Nephron progenitor cell (in vitro differentiated cells): ENCODE measurements around the gene CHGA.

Source experiments
- DNase-seq: peaks from one replicate; pipeline ENCODE4 v3.0.0; 2021
- H3K27ac Mint-ChIP-seq: 2 replicates; pipeline ENCODE4 v1.8.0; 2021; ENCODE audit warnings: mild to moderate bottlenecking, moderate library complexity, mixed read lengths
- H3K27me3 Mint-ChIP-seq: 2 replicates; pipeline ENCODE4 v1.8.0; 2021; ENCODE audit warnings: mild to moderate bottlenecking, low read depth, mixed read lengths; ENCODE audit not compliant: poor library complexity
- H3K36me3 Mint-ChIP-seq: 2 replicates; pipeline ENCODE4 v1.8.0; 2021; ENCODE audit warnings: low read depth, mixed read lengths
- H3K4me1 Mint-ChIP-seq: 2 replicates; pipeline ENCODE4 v1.8.0; 2021; ENCODE audit warnings: mixed read lengths
- H3K4me3 Mint-ChIP-seq: 2 replicates; pipeline ENCODE4 v1.8.0; 2021; ENCODE audit warnings: mild to moderate bottlenecking, moderate library complexity, mixed read lengths
- H3K9me3 Mint-ChIP-seq: 2 replicates; pipeline ENCODE4 v1.8.0; 2021; ENCODE audit warnings: mild to moderate bottlenecking, moderate library complexity, mixed read lengths
- TF ChIP-seq, protein P1 (sequence below): fragments of 200-600 bp; sonication (generic); IDR thresholded peaks from 2 replicates; pipeline ENCODE4 v1.5.0; 2021; ENCODE audit warnings: antibody characterized with exemption

Gene CHGA

DNA sequence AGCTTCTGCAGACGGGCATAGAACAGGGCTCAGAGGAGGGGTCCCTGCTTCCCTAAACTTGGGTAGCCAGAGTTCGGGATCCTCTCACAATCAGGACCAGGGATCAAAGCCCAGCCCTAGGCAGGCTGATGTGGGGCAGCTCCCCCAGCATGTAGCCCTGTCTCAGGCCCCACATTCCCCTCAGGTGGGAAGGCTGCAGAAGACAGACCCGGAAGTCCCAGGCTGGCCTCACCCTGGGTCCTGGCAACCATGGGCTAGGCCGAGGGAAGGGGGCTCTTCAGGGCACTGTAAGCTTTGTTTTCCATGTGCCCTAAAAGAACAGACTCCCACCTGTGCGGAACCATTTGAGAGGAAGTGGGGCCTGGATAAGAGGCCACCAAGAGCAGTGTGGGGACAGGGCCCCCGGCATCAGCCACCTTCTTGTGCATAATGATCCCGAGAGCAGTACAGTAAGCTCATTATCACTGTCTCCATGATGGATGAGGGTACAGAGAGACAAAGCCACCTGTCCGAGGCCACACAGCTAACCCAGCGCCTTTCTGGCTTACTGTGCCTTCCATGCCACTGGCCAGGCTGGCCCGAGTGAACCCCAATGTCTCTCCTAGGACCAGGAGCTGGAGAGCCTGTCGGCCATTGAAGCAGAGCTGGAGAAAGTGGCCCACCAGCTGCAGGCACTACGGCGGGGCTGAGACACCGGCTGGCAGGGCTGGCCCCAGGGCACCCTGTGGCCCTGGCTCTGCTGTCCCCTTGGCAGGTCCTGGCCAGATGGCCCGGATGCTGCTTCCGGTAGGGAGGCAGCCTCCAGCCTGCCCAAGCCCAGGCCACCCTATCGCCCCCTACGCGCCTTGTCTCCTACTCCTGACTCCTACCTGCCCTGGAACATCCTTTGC is 11.5 kb downstream of the CHGA start:
- no peak overlapping the region for H3K27ac Mint-ChIP-seq
- no peak overlapping the region for H3K4me3 Mint-ChIP-seq
- peaks cover 14% of the 10 kb centered on the region for H3K4me1 Mint-ChIP-seq
- H3K27me3 Mint-ChIP-seq, result peaks cover 2% of the 10 kb centered on the region
- no peaks in the 10 kb centered on the region for H3K36me3 Mint-ChIP-seq
- no peak for DNase-seq
- H3K9me3 Mint-ChIP-seq, result no peaks in the 10 kb centered on the region
- TF ChIP-seq, protein P1, sequence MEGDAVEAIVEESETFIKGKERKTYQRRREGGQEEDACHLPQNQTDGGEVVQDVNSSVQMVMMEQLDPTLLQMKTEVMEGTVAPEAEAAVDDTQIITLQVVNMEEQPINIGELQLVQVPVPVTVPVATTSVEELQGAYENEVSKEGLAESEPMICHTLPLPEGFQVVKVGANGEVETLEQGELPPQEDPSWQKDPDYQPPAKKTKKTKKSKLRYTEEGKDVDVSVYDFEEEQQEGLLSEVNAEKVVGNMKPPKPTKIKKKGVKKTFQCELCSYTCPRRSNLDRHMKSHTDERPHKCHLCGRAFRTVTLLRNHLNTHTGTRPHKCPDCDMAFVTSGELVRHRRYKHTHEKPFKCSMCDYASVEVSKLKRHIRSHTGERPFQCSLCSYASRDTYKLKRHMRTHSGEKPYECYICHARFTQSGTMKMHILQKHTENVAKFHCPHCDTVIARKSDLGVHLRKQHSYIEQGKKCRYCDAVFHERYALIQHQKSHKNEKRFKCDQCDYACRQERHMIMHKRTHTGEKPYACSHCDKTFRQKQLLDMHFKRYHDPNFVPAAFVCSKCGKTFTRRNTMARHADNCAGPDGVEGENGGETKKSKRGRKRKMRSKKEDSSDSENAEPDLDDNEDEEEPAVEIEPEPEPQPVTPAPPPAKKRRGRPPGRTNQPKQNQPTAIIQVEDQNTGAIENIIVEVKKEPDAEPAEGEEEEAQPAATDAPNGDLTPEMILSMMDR, result no peak

DNA sequence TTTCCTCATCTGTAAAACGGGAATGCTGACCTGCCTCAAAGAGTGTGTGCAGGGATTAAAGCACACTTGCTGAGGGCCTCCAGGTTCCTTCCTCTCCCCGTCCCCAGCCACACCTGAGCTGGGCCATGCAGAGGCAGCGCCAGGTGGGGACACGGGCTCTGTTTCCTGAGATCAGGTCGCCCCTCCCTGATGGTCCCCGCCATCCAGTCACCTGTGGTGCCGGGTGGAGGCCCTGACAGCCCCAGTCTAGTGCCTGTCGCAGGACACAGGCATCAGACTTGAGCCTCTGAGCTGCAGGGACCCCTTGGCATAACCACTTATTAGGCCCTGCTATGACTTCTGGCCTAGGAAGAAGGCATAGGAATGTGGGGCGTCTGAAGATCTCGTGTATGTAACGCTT is 12.5 kb downstream of the CHGA start:
- no peak overlapping the region for H3K4me3 Mint-ChIP-seq

GRCh38 chr14:92936085-92936484 is 13.1 kb downstream of the CHGA start:
- no peak overlapping the region for H3K27ac Mint-ChIP-seq

More for the DNA sequence above, 12.5 kb downstream of the CHGA start:
- peaks cover 8% of the 10 kb centered on the region for H3K4me1 Mint-ChIP-seq
- no peaks in the 10 kb centered on the region for H3K36me3 Mint-ChIP-seq
- no peak for DNase-seq
- H3K9me3 Mint-ChIP-seq, result no peaks in the 10 kb centered on the region
- no peak overlapping the region for H3K27ac Mint-ChIP-seq
- TF ChIP-seq, protein P1, result no peak
- peaks cover 5% of the 10 kb centered on the region for H3K27me3 Mint-ChIP-seq

GRCh38 chr14:92937051-92937937 is 14.3 kb downstream of the CHGA start:
- no peaks in the 10 kb centered on the region for H3K36me3 Mint-ChIP-seq
- TF ChIP-seq, protein P1, result no peak
- H3K4me1 Mint-ChIP-seq, result no peaks in the 10 kb centered on the region
- no peak overlapping the region for H3K27ac Mint-ChIP-seq
- H3K4me3 Mint-ChIP-seq, result no peak overlapping the region
- no peak for DNase-seq
- peaks cover 5% of the 10 kb centered on the region for H3K27me3 Mint-ChIP-seq
- H3K9me3 Mint-ChIP-seq, result no peaks in the 10 kb centered on the region

More at GRCh38 chr14:92936085-92936484, 13.1 kb downstream of the CHGA start:
- no peaks in the 10 kb centered on the region for H3K36me3 Mint-ChIP-seq
- TF ChIP-seq, protein P1, result no peak
- H3K9me3 Mint-ChIP-seq, result no peaks in the 10 kb centered on the region
- DNase-seq, result no peak
- H3K27me3 Mint-ChIP-seq, result peaks cover 5% of the 10 kb centered on the region
- peaks cover 1% of the 10 kb centered on the region for H3K4me1 Mint-ChIP-seq
- no peak overlapping the region for H3K4me3 Mint-ChIP-seq

DNA sequence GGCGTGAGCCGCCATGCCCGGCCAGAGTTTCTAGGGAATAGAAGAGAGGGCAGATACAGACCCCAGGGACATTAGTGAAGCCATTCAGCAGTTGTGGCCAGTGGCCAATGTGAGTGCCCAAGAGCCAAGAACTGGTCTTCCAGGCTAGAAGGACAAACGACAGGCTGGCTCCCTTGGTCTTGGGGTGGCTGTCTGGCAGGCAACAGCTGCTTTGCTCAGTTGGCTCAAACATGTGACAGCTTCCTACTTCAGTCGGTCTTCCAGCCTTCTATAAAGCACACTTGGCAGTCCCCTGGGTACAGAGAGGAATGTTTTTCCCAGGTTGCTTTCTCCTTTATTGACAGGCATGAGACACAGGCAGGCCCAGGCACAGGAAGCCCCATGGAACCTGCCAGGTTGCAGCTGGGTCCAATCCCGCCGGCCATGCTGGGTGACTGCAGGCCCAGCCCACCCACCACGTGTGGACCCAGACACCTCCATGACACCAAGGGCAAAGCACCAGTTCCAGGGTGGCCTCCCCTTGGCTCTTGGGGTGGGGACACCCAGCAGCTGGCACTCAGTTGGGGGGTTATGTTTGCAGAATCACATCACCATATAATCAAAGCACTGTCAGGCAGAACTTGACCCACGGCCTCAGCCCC is 15.4 kb downstream of the CHGA start:
- H3K4me3 Mint-ChIP-seq, result no peak overlapping the region
- H3K36me3 Mint-ChIP-seq, result no peaks in the 10 kb centered on the region
- TF ChIP-seq, protein P1, result no peak
- DNase-seq, result no peak
- H3K4me1 Mint-ChIP-seq, result no peaks in the 10 kb centered on the region
- H3K27ac Mint-ChIP-seq, result no peak overlapping the region
- H3K9me3 Mint-ChIP-seq, result no peaks in the 10 kb centered on the region
- H3K27me3 Mint-ChIP-seq, result peaks cover 5% of the 10 kb centered on the region
